HFF-Myc (cell line): Measurements from ENCODE around the gene GHRL.

ENCODE experiments used
- DNase-seq: peaks from one replicate; pipeline ENCODE4 v3.0.0-alpha.2; 2011; ENCODE audit warnings: low read depth; ENCODE audit errors: extremely low read depth
- H3K4me3 ChIP-seq: replicated peaks from 2 replicates; pipeline ENCODE4 v1.5.1; 2011; ENCODE audit warnings: low read depth, mild to moderate bottlenecking, control low read depth, low read length
- CTCF ChIP-seq: IDR thresholded peaks from 2 replicates; pipeline ENCODE4 v1.5.1; 2012; ENCODE audit warnings: mild to moderate bottlenecking, low read depth, low read length, control low read depth; ENCODE audit errors: missing control alignments

Gene GHRL

GRCh38 chr3:10334042-10334441, 41.3 kb upstream of the GHRL start:
- TF ChIP-seq CTCF = no peak
- no peak for DNase-seq
- H3K4me3 ChIP-seq = no peak overlapping the region

- no peak for DNase-seq
- TF ChIP-seq CTCF = no peak
- no peak overlapping the region for H3K4me3 ChIP-seq
Measured at GRCh38 chr3:10333349-10333650, 40.6 kb upstream of the GHRL start.

- H3K4me3 ChIP-seq = no peak overlapping the region
- no peak for DNase-seq
- no peak for TF ChIP-seq CTCF
Measured at GRCh38 chr3:10332481-10333348, 40.0 kb upstream of the GHRL start.

GRCh38 chr3:10331320-10331719, 38.6 kb upstream of the GHRL start:
- no peak overlapping the region for H3K4me3 ChIP-seq
- DNase-seq = no peak
- no peak for TF ChIP-seq CTCF

- TF ChIP-seq CTCF = no peak
- no peak overlapping the region for H3K4me3 ChIP-seq
- DNase-seq = no peak
Measured at GRCh38 chr3:10330319-10330718, 37.6 kb upstream of the GHRL start.

- no peak for DNase-seq
- TF ChIP-seq CTCF = no peak
- H3K4me3 ChIP-seq = no peak overlapping the region
Measured at GRCh38 chr3:10329495-10330015, 36.8 kb upstream of the GHRL start.
